H1 (cell line): ENCODE measurements around the gene HOMER2. TPM values are rescaled to one million over a fixed set of nuclear protein-coding genes. Genes with fewer than 3 reads are reported as not detected.

Experiments used
- CTCF ChIA-PET: fragments of 300-600 bp; sonication (Branson Sonifier 250); formaldehyde crosslinking; loops from one replicate; lab custom pipeline; 2021; ENCODE audit not compliant: partially characterized antibody; lab: Charles Lee
- POLR2A ChIA-PET: fragments of 300-600 bp; sonication (Branson Sonifier 250); formaldehyde crosslinking; loops from one replicate; lab custom pipeline; 2021; ENCODE audit warnings: inconsistent platforms; ENCODE audit not compliant: partially characterized antibody; lab: Charles Lee
- DNase-seq, 2 experiments: peaks; one replicate each; pipeline versions ENCODE4 v3.0.0 to v3.0.0-alpha.2; 2010 to 2022; ENCODE audit warnings: low spot score in 2 of 2, low read depth in 1 of 2, mixed read lengths in 1 of 2
- FAIRE-seq: peaks from 2 replicates; lab custom pipeline; 2011; peaks lifted over from hg19 to GRCh38; lab: Jason Lieb, UNC
- H2AFZ ChIP-seq: 2 replicates; pipeline ENCODE4 v1.8.1; 2012; ENCODE audit warnings: low read length, inconsistent platforms
- H2AK5ac ChIP-seq: 2 replicates; pipeline ENCODE4 v1.6.1; 2013; ENCODE audit warnings: low read depth, low read length
- H2BK120ac ChIP-seq: replicated peaks from 2 replicates; pipeline ENCODE3; 2013; ENCODE audit warnings: low read depth, low read length, inconsistent platforms
- H2BK12ac ChIP-seq: 2 replicates; pipeline ENCODE4 v1.6.1; 2013; ENCODE audit warnings: low read depth, low read length
- H2BK15ac ChIP-seq: 2 replicates; pipeline ENCODE4 v1.6.1; 2013; ENCODE audit warnings: low read length
- H2BK20ac ChIP-seq: 2 replicates; pipeline ENCODE4 v1.6.1; 2013; ENCODE audit warnings: low read length
- H2BK5ac ChIP-seq: 2 replicates; pipeline ENCODE4 v1.6.1; 2013; ENCODE audit warnings: low read depth, low read length
- H3K14ac ChIP-seq: 2 replicates; pipeline ENCODE4 v1.6.1; 2013; ENCODE audit warnings: inconsistent platforms; ENCODE audit not compliant: insufficient read length
- H3K18ac ChIP-seq: 2 replicates; pipeline ENCODE4 v1.6.1; 2013; ENCODE audit warnings: low read length; ENCODE audit errors: extremely low read depth
- H3K23ac ChIP-seq: 2 replicates; pipeline ENCODE4 v1.6.1; 2013; ENCODE audit warnings: inconsistent platforms; ENCODE audit not compliant: insufficient read length
- H3K23me2 ChIP-seq: 2 replicates; pipeline ENCODE4 v1.6.1; 2013; ENCODE audit warnings: low read depth, low read length
- H3K27ac ChIP-seq: 2 replicates; pipeline ENCODE4 v1.6.1; 2011; ENCODE audit warnings: low read depth, low read length, inconsistent platforms
- H3K27me3 ChIP-seq, 4 experiments: replicated peaks in 1 of 4; 1 replicate in 1 of 4; 2 replicates in 3 of 4; pipeline versions ENCODE4 v1.6.1 to v1.8.1; 2011 to 2013; ENCODE audit warnings: low read length in 3 of 4, mild to moderate bottlenecking in 3 of 4, inconsistent platforms in 2 of 4, mixed read lengths in 2 of 4, moderate library complexity in 1 of 4; ENCODE audit not compliant: control insufficient read depth in 3 of 4, insufficient read depth in 3 of 4; ENCODE audit errors: extremely low read depth in 1 of 4
- H3K36me3 ChIP-seq, 4 experiments: 2 replicates each; pipeline versions ENCODE4 v1.6.1 to v1.8.1; 2011 to 2013; ENCODE audit warnings: mild to moderate bottlenecking in 4 of 4, low read length in 3 of 4, moderate library complexity in 2 of 4, control low read depth in 1 of 4, inconsistent platforms in 1 of 4; ENCODE audit not compliant: insufficient read depth in 4 of 4, control insufficient read depth in 2 of 4
- H3K4ac ChIP-seq: replicated peaks from 2 replicates; pipeline ENCODE3; 2013; ENCODE audit warnings: low read length, low read depth, mixed read lengths, inconsistent platforms; ENCODE audit not compliant: insufficient read length
- H3K4me1 ChIP-seq, 4 experiments: replicated peaks in 1 of 4; 1 replicate in 1 of 4; 2 replicates in 3 of 4; pipeline versions ENCODE4 v1.6.1 to v1.8.1; 2011 to 2013; ENCODE audit warnings: low read length in 3 of 4, inconsistent platforms in 2 of 4, mixed read lengths in 1 of 4; ENCODE audit not compliant: insufficient read depth in 4 of 4, control insufficient read depth in 3 of 4
- H3K4me2 ChIP-seq, 2 experiments: 2 replicates each; pipeline versions ENCODE4 v1.6.1 to v1.8.1; 2011 to 2013; ENCODE audit warnings: low read depth in 2 of 2, low read length in 2 of 2, control low read depth in 1 of 2, inconsistent platforms in 1 of 2, mild to moderate bottlenecking in 1 of 2; ENCODE audit not compliant: insufficient read depth in 1 of 2
- H3K4me3 ChIP-seq, 4 experiments: fragments of 200-600, 300-600 bp in 1 of 4; sonication (generic), shearing (Covaris generic), sonication (Bioruptor Twin) in 1 of 4; 2 replicates each; pipeline versions ENCODE4 v1.5.1 to v1.8.1; 2011 to 2016; ENCODE audit warnings: low read length in 4 of 4, low read depth in 3 of 4, control low read depth in 2 of 4, inconsistent platforms in 2 of 4, mild to moderate bottlenecking in 2 of 4, mixed read lengths in 1 of 4, moderate library complexity in 1 of 4; ENCODE audit not compliant: insufficient read depth in 2 of 4; ENCODE audit errors: extremely low read depth in 1 of 4
- H3K56ac ChIP-seq: replicated peaks from 2 replicates; pipeline ENCODE3; 2013; ENCODE audit warnings: low read depth, mild to moderate bottlenecking, mixed read lengths, low read length, inconsistent platforms; ENCODE audit not compliant: insufficient read length
- H3K79me1 ChIP-seq: 2 replicates; pipeline ENCODE4 v1.6.1; 2013; ENCODE audit warnings: low read depth, low read length, control low read depth
- H3K79me2 ChIP-seq, 2 experiments: 2 replicates each; pipeline versions ENCODE4 v1.6.1 to v1.8.1; 2012 to 2013; ENCODE audit warnings: low read length in 2 of 2, mild to moderate bottlenecking in 2 of 2, inconsistent platforms in 1 of 2; ENCODE audit not compliant: insufficient read depth in 2 of 2, control insufficient read depth in 1 of 2
- H3K9ac ChIP-seq, 4 experiments: replicated peaks in 1 of 4; 1 replicate in 1 of 4; 2 replicates in 3 of 4; pipeline versions ENCODE4 v1.6.1 to v1.8.1; 2011 to 2013; ENCODE audit warnings: low read depth in 3 of 4, low read length in 3 of 4, control low read depth in 2 of 4, mild to moderate bottlenecking in 2 of 4, moderate library complexity in 2 of 4, inconsistent platforms in 1 of 4; ENCODE audit errors: extremely low read depth in 1 of 4
- H3K9me3 ChIP-seq, 2 experiments: 2 replicates each; pipeline versions ENCODE4 v1.6.1 to v1.8.1; 2012 to 2013; ENCODE audit warnings: mild to moderate bottlenecking in 2 of 2, moderate library complexity in 2 of 2, control low read depth in 1 of 2, inconsistent platforms in 1 of 2, low read depth in 1 of 2, low read length in 1 of 2, mixed read lengths in 1 of 2; ENCODE audit not compliant: insufficient read depth in 2 of 2
- H4K20me1 ChIP-seq, 2 experiments: replicated peaks in 1 of 2; 2 replicates each; pipeline versions ENCODE3 to v1.8.1; 2011 to 2013; ENCODE audit warnings: inconsistent platforms in 2 of 2, low read length in 2 of 2, mild to moderate bottlenecking in 1 of 2; ENCODE audit not compliant: insufficient read depth in 2 of 2, control insufficient read depth in 1 of 2
- H4K5ac ChIP-seq: 2 replicates; pipeline ENCODE4 v1.6.1; 2013; ENCODE audit warnings: low read length, low read depth, mixed read lengths, inconsistent platforms; ENCODE audit not compliant: insufficient read length
- H4K8ac ChIP-seq: 2 replicates; pipeline ENCODE4 v1.8.0; 2013; ENCODE audit warnings: mild to moderate bottlenecking, moderate library complexity, low read length, inconsistent platforms; ENCODE audit not compliant: insufficient read depth; ENCODE audit errors: extremely low read depth
- H4K91ac ChIP-seq: replicated peaks from 2 replicates; pipeline ENCODE3; 2013; ENCODE audit warnings: low read length, mixed read lengths, inconsistent platforms; ENCODE audit not compliant: insufficient read length
- ASH2L ChIP-seq: fragments of 200-600, 300-600 bp; sonication (generic); IDR thresholded peaks from one replicate; pipeline ENCODE4 v1.7.1; 2017; ENCODE audit warnings: low read length
- E2F6 ChIP-seq: IDR thresholded peaks from 2 replicates; pipeline ENCODE4 v1.6.1; 2012; ENCODE audit warnings: inconsistent platforms
- KDM4A ChIP-seq: IDR thresholded peaks from one replicate; pipeline ENCODE4 v1.7.1; 2012; ENCODE audit warnings: low read depth, mild to moderate bottlenecking, moderate library complexity, low read length, inconsistent platforms; ENCODE audit not compliant: severe bottlenecking
- MAX ChIP-seq: IDR thresholded peaks from 2 replicates; pipeline ENCODE4 v1.6.1; 2012; ENCODE audit warnings: inconsistent platforms
- PHF8 ChIP-seq: fragments of 200-600 bp; sonication (generic); conservative IDR thresholded peaks from 2 replicates; pipeline ENCODE4 v1.7.1; 2012; ENCODE audit warnings: low read depth, mild to moderate bottlenecking, inconsistent platforms, low read length, moderate library complexity
- TBP ChIP-seq: IDR thresholded peaks from 2 replicates; pipeline ENCODE4 v1.6.1; 2011; ENCODE audit warnings: low read depth, low read length, improper control_type of control experiment
- WGBS, 2 experiments: shearing (Covaris generic) in 1 of 2; methylation state at CpG; one replicate each; pipeline versions ENCODE4 v1.1.6 to v1.1.7; 2013 to 2015; ENCODE audit warnings: low lambda C conversion rate in 2 of 2, mixed read lengths in 2 of 2, inconsistent platforms in 1 of 2, low coverage in 1 of 2, missing lambda C conversion rate in 1 of 2; ENCODE audit not compliant: insufficient replicate concordance in 2 of 2, insufficient coverage in 1 of 2, insufficient read length in 1 of 2; ENCODE audit errors: extremely low coverage in 1 of 2, missing lambda C conversion rate in 1 of 2; 5-methylcytosine and 5-hydroxymethylcytosine counted together
- long read RNA-seq, 2 experiments: library from RNA in 1 of 2; library from capped mRNA in 1 of 2; stranded (forward); transcript quantifications; one replicate each; pipeline ENCODE4 v2.0.0, GENCODE V29; 2021; ENCODE audit warnings: inconsistent platforms in 1 of 2
- polyA minus RNA-seq, 3 experiments: library from RNA; depleted of rRNA, polyadenylated mRNA; stranded (reverse); fragments of >200 nt; gene quantifications; 1 replicate in 2 of 3; 2 replicates in 1 of 3; pipeline ENCODE4 v1.2.3, GENCODE V29; 2011
- polyA plus RNA-seq, 7 experiments: library from polyadenylated mRNA; depleted of rRNA in 3 of 7; stranded (reverse) in 5 of 7; unstranded in 2 of 7; fragments of >200 nt in 5 of 7; fragments of 200-250 nt in 2 of 7; gene quantifications; 1 replicate in 5 of 7; 2 replicates in 1 of 7; 4 replicates in 1 of 7; pipeline versions ENCODE4 v1.2.1 to v1.2.3, GENCODE V29; 2011 to 2013; ENCODE audit warnings: missing spikeins in 2 of 7, mixed read lengths in 2 of 7
- total RNA-seq: library from RNA; stranded (reverse); fragmentation: NEBNext Ultra II Directional; extraction: Animal tissue kit (Norgen Biotek cat#: 25700); gene quantifications from 2 replicates; pipeline ENCODE4 v1.2.1, GENCODE V29; 2021

HOMER2 gene
- 26.2 and 27.6 TPM in 2 replicates for total RNA-seq
- 12.1 and 12.5 TPM in 2 replicates for polyA plus RNA-seq (2011; rRNA removed)
- polyA plus RNA-seq (2011; cell fraction: cytosol; rRNA removed), result 13.4 TPM
- polyA plus RNA-seq (2011; cell fraction: nucleus; rRNA removed), result 14.7 TPM
- polyA plus RNA-seq (2012, experiment 1 of 2), result 20.6 to 23.9 TPM (median 21.2 TPM) in 4 replicates
- 11.1 TPM for polyA plus RNA-seq (2012, experiment 2 of 2)
- 11.1 TPM for polyA plus RNA-seq (2013, experiment 1 of 2)
- polyA plus RNA-seq (2013, experiment 2 of 2), result 12.3 TPM
- polyA minus RNA-seq (2011; rRNA and poly(A)+ RNA removed), result 33.2 and 45.7 TPM in 2 replicates
- polyA minus RNA-seq (2011; cell fraction: cytosol; rRNA and poly(A)+ RNA removed), result 14.9 TPM
- 37.8 TPM for polyA minus RNA-seq (2011; cell fraction: nucleus; rRNA and poly(A)+ RNA removed)
- long read RNA-seq, experiment 1, partial matches to known transcripts, result 10 of 26 reads
- long read RNA-seq, experiment 1, other reads (novel, unspliced or antisense), result 12 of 26 reads
- long read RNA-seq, experiment 2, transcript HOMER2-205 (3 exons, 948 nt), result major isoform, 15 of 21 reads
- long read RNA-seq, experiment 2, partial matches to known transcripts, result 4 of 21 reads
- long read RNA-seq, experiment 2, other reads (novel, unspliced or antisense), result 2 of 21 reads

- H3K27ac ChIP-seq, result no peak within 1 kb of the TSS
- H4K5ac ChIP-seq, result no peak within 1 kb of the TSS
- TF ChIP-seq PHF8 (peak; percentile 51; the same call in 1 of the 2 replicates), TBP (peak; percentile 42; the same call in 1 of the 2 replicates), ASH2L (peak; percentile 50), E2F6 (0 out of 2 replicates have a peak, but pooled peaks have one; percentile 21), KDM4A (peak; percentile 77), MAX (peak; percentile 36)
These were observed at the start of gene HOMER2 for GRCh38 chr15:82952158-82953081. HOMER2 (minus strand) TSS chr15:82952720; CDS start chr15:82952535, 185 bp downstream.

More at GRCh38 chr15:82952158-82953081, at the start of gene HOMER2:
- CTCF ChIA-PET, result no interaction called here
- no peak within 1 kb of the TSS for H2BK5ac ChIP-seq
- peak within 1 kb of the TSS; percentile 34 to 74 (median 50); a peak in 6 of 7 replicates for H3K9ac ChIP-seq
- no peak within 1 kb of the TSS for H3K56ac ChIP-seq
- peak within 1 kb of the TSS; percentile 60 for H3K18ac ChIP-seq
- H3K4me2 ChIP-seq, result peak within 1 kb of the TSS; percentile 36 to 84
- H3K27me3 ChIP-seq, result peaks cover 0 to 17% (median 10%) of the 10 kb centered on the region in 4 experiments; a peak in 5 of 7 replicates
- no peaks in the 10 kb centered on the region for H3K9me3 ChIP-seq
- no peak within 1 kb of the TSS for H4K91ac ChIP-seq
- peak within 1 kb of the TSS; percentile 51 to 82 (median 54) for H3K4me3 ChIP-seq
- H2BK120ac ChIP-seq, result no peak within 1 kb of the TSS
- H3K36me3 ChIP-seq, result no peaks in the 10 kb centered on the region
- peaks cover 3% of the 10 kb centered on the region; the same call in 1 of the 2 replicates for H3K23me2 ChIP-seq
- no peak within 1 kb of the TSS for H2AK5ac ChIP-seq
- H4K20me1 ChIP-seq, result no peaks in the 10 kb centered on the region
- H3K23ac ChIP-seq, result no peak within 1 kb of the TSS
- peak within 1 kb of the TSS; percentile 80; the same call in 1 of the 2 replicates for H4K8ac ChIP-seq
- H3K14ac ChIP-seq, result no peak within 1 kb of the TSS
- H3K4me1 ChIP-seq, result no peaks in the 10 kb centered on the region; a peak in 1 of 7 replicates
- peak within 1 kb of the TSS; percentile 60; the same call in 1 of the 2 replicates for H2AFZ ChIP-seq
- H2BK12ac ChIP-seq, result peak within 1 kb of the TSS; percentile 9; the same call in 1 of the 2 replicates
- H2BK15ac ChIP-seq, result no peak within 1 kb of the TSS
- POLR2A ChIA-PET, result no interaction called here
- H3K4ac ChIP-seq, result no peak within 1 kb of the TSS
- FAIRE-seq (no peak), DNase-seq (peak in 1 of 2 experiments; percentile 71)
- H3K79me1 ChIP-seq, result no peaks in the 10 kb centered on the region
- WGBS, 2 experiments, result 2% methylated on average over 62 of the region's 119 CpGs; no CpG with 5 or more reads in 1 of the 2 experiments
- H2BK20ac ChIP-seq, result no peak within 1 kb of the TSS
- no peaks in the 10 kb centered on the region for H3K79me2 ChIP-seq
